Subcutaneous adipose tissue (tissue), 4 donors: Measurements from ENCODE around the gene PSPN. TPM values are rescaled to one million over a fixed set of nuclear protein-coding genes. Genes with fewer than 3 reads are reported as not detected.

ENCODE experiments used
- CTCF ChIP-seq: fragments of 450-650 bp; IDR thresholded peaks from one replicate; pipeline ENCODE4 v1.5.1; 2016; ENCODE audit warnings: low read depth, mild to moderate bottlenecking, control low read depth, antibody characterized with exemption, moderate library complexity
- total RNA-seq, 4 donors: library from RNA; depleted of rRNA; stranded (reverse); fragments of >200 nt; gene quantifications; one replicate each; pipeline ENCODE4 v1.1.0, GENCODE V29; 2016

Gene PSPN
- total RNA-seq, 4 donors from 2014 or later = 0.16 to 1.5 (median 0.78) TPM

- TF ChIP-seq CTCF = no peak
Measured at GRCh38 chr19:6394831-6395230, 19.1 kb upstream of the PSPN start.

- no peak for TF ChIP-seq CTCF
Measured at GRCh38 chr19:6393983-6394412, 18.3 kb upstream of the PSPN start.

- no peak for TF ChIP-seq CTCF
Measured at GRCh38 chr19:6393074-6393982, 17.6 kb upstream of the PSPN start, which contains the start of gene GTF2F1. GTF2F1 (minus strand) TSS chr19:6393164; CDS start chr19:6392995, 169 bp downstream.

GRCh38 chr19:6392221-6393073 is 16.7 kb upstream of the PSPN start:
- TF ChIP-seq CTCF = no peak

GRCh38 chr19:6387372-6387771 is 11.6 kb upstream of the PSPN start:
- no peak for TF ChIP-seq CTCF

GRCh38 chr19:6384381-6384780 is 8.6 kb upstream of the PSPN start:
- TF ChIP-seq CTCF = no peak

- TF ChIP-seq CTCF = no peak
Measured at GRCh38 chr19:6383188-6383587, 7.5 kb upstream of the PSPN start.
